H1 (cell line): ENCODE measurements around the gene MAPRE3. TPM values are rescaled to one million over a fixed set of nuclear protein-coding genes. Genes with fewer than 3 reads are reported as not detected.
A peak's percentile ranks its signal among the peaks of the same experiment; 100 is the strongest.

Experiments used
- EP300 ChIP-seq, 2 experiments: IDR thresholded peaks; 1 replicate in 1 of 2; 2 replicates in 1 of 2; pipeline ENCODE4 v1.6.1; 2011 to 2012; ENCODE audit warnings: low read depth in 2 of 2, low read length in 2 of 2, mild to moderate bottlenecking in 2 of 2, borderline replicate concordance in 1 of 2, inconsistent platforms in 1 of 2, moderate library complexity in 1 of 2
- KDM1A ChIP-seq: fragments of 200-600, 300-600 bp; sonication (generic); IDR thresholded peaks from 2 replicates; pipeline ENCODE4 v1.7.1; 2016; ENCODE audit warnings: mild to moderate bottlenecking, low read length, borderline replicate concordance
- PHF8 ChIP-seq: fragments of 200-600 bp; sonication (generic); conservative IDR thresholded peaks from 2 replicates; pipeline ENCODE4 v1.7.1; 2012; ENCODE audit warnings: low read depth, mild to moderate bottlenecking, inconsistent platforms, low read length, moderate library complexity
- RBBP5 ChIP-seq: IDR thresholded peaks from 2 replicates; pipeline ENCODE4 v1.7.1; 2012; ENCODE audit warnings: low read depth, mild to moderate bottlenecking, inconsistent platforms, low read length, moderate library complexity, borderline replicate concordance
- RNF2 ChIP-seq: fragments of 200-900, 300-1000 bp; sonication (generic); IDR thresholded peaks from 2 replicates; pipeline ENCODE4 v1.7.1; 2016; ENCODE audit warnings: borderline replicate concordance, low read depth, mild to moderate bottlenecking, antibody characterized with exemption, low read length; ENCODE audit not compliant: poor library complexity, severe bottlenecking; ENCODE audit errors: missing control alignments
- SIX5 ChIP-seq: IDR thresholded peaks from 2 replicates; pipeline ENCODE4 v1.6.1; 2011; ENCODE audit warnings: mild to moderate bottlenecking, low read depth, low read length
- polyA plus RNA-seq, 7 experiments: library from polyadenylated mRNA; depleted of rRNA in 3 of 7; stranded (reverse) in 5 of 7; unstranded in 2 of 7; fragments of >200 nt in 5 of 7; fragments of 200-250 nt in 2 of 7; gene quantifications; 1 replicate in 5 of 7; 2 replicates in 1 of 7; 4 replicates in 1 of 7; pipeline versions ENCODE4 v1.2.1 to v1.2.3, GENCODE V29; 2011 to 2013; ENCODE audit warnings: missing spikeins in 2 of 7, mixed read lengths in 2 of 7
- total RNA-seq: library from RNA; stranded (reverse); fragmentation: NEBNext Ultra II Directional; extraction: Animal tissue kit (Norgen Biotek cat#: 25700); gene quantifications from 2 replicates; pipeline ENCODE4 v1.2.1, GENCODE V29; 2021
- TF ChIP-seq, protein P1 (sequence below): fragments of 300-600 bp; sonication (generic); IDR thresholded peaks from 2 replicates; pipeline ENCODE4 v1.7.1; 2012; ENCODE audit warnings: low read length, moderate library complexity, mild to moderate bottlenecking, inconsistent platforms; ENCODE audit not compliant: insufficient replicate concordance
- TF ChIP-seq, protein P2 (sequence below): IDR thresholded peaks from 2 replicates; pipeline ENCODE4 v1.6.1; 2011; ENCODE audit warnings: low read depth, mild to moderate bottlenecking, low read length; ENCODE audit not compliant: insufficient read depth

MAPRE3 gene
- total and polyA plus RNA-seq, 2 of the 8 experiments (the other 6 are each of a cell fraction or from before 2014, with no cell fraction given), result 4.9 to 6.6 TPM

DNA sequence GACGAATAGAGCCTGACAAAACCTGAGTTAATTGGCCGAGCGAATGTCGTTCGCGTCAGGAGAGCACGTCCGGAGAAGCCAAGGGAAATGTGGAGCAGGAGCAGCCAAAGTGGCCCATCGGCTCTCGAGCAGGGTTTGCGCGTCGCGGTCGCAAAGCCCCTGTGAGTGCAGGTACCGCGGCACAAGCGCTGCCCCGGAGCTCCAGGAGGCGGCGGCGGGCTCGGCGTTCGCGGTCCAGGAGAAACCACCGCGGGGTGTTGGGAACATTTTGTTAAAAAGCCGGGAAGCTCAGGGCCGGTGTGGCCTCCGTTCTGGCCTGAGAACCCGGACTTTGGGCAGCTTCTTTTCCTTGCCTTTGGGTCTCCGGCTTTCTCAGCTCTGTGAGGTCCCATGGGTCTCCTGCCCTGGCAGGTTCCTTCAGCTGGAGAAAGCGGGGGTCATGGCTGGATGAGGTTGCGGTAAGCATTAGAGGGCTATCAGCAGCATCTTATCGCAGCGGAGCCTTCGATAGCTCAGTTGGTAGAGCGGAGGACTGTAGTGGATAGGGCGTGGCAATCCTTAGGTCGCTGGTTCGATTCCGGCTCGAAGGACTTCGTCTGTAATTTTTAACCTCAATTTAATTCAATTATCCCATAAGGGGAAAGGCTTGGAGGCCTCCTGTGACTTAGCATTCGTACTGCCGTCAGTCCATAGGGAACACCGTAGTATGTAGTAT lies 80.0 kb downstream of the MAPRE3 start (continued):
- TF ChIP-seq, protein P1, sequence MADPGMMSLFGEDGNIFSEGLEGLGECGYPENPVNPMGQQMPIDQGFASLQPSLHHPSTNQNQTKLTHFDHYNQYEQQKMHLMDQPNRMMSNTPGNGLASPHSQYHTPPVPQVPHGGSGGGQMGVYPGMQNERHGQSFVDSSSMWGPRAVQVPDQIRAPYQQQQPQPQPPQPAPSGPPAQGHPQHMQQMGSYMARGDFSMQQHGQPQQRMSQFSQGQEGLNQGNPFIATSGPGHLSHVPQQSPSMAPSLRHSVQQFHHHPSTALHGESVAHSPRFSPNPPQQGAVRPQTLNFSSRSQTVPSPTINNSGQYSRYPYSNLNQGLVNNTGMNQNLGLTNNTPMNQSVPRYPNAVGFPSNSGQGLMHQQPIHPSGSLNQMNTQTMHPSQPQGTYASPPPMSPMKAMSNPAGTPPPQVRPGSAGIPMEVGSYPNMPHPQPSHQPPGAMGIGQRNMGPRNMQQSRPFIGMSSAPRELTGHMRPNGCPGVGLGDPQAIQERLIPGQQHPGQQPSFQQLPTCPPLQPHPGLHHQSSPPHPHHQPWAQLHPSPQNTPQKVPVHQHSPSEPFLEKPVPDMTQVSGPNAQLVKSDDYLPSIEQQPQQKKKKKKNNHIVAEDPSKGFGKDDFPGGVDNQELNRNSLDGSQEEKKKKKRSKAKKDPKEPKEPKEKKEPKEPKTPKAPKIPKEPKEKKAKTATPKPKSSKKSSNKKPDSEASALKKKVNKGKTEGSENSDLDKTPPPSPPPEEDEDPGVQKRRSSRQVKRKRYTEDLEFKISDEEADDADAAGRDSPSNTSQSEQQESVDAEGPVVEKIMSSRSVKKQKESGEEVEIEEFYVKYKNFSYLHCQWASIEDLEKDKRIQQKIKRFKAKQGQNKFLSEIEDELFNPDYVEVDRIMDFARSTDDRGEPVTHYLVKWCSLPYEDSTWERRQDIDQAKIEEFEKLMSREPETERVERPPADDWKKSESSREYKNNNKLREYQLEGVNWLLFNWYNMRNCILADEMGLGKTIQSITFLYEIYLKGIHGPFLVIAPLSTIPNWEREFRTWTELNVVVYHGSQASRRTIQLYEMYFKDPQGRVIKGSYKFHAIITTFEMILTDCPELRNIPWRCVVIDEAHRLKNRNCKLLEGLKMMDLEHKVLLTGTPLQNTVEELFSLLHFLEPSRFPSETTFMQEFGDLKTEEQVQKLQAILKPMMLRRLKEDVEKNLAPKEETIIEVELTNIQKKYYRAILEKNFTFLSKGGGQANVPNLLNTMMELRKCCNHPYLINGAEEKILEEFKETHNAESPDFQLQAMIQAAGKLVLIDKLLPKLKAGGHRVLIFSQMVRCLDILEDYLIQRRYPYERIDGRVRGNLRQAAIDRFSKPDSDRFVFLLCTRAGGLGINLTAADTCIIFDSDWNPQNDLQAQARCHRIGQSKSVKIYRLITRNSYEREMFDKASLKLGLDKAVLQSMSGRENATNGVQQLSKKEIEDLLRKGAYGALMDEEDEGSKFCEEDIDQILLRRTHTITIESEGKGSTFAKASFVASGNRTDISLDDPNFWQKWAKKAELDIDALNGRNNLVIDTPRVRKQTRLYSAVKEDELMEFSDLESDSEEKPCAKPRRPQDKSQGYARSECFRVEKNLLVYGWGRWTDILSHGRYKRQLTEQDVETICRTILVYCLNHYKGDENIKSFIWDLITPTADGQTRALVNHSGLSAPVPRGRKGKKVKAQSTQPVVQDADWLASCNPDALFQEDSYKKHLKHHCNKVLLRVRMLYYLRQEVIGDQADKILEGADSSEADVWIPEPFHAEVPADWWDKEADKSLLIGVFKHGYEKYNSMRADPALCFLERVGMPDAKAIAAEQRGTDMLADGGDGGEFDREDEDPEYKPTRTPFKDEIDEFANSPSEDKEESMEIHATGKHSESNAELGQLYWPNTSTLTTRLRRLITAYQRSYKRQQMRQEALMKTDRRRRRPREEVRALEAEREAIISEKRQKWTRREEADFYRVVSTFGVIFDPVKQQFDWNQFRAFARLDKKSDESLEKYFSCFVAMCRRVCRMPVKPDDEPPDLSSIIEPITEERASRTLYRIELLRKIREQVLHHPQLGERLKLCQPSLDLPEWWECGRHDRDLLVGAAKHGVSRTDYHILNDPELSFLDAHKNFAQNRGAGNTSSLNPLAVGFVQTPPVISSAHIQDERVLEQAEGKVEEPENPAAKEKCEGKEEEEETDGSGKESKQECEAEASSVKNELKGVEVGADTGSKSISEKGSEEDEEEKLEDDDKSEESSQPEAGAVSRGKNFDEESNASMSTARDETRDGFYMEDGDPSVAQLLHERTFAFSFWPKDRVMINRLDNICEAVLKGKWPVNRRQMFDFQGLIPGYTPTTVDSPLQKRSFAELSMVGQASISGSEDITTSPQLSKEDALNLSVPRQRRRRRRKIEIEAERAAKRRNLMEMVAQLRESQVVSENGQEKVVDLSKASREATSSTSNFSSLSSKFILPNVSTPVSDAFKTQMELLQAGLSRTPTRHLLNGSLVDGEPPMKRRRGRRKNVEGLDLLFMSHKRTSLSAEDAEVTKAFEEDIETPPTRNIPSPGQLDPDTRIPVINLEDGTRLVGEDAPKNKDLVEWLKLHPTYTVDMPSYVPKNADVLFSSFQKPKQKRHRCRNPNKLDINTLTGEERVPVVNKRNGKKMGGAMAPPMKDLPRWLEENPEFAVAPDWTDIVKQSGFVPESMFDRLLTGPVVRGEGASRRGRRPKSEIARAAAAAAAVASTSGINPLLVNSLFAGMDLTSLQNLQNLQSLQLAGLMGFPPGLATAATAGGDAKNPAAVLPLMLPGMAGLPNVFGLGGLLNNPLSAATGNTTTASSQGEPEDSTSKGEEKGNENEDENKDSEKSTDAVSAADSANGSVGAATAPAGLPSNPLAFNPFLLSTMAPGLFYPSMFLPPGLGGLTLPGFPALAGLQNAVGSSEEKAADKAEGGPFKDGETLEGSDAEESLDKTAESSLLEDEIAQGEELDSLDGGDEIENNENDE, result no peak
- TF ChIP-seq, protein P2, sequence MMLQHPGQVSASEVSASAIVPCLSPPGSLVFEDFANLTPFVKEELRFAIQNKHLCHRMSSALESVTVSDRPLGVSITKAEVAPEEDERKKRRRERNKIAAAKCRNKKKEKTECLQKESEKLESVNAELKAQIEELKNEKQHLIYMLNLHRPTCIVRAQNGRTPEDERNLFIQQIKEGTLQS, result no peak
- TF ChIP-seq KDM1A (no peak), RNF2 (no peak), SIX5 (no peak), EP300 (IDR thresholded peaks at IDR 0.05; ENCODE audit: borderline replicate concordance in 1 of 2, low read depth in 2 of 2, low read length in 2 of 2) (no peak), RBBP5 (peak; percentile 100), PHF8 (no peak; the same call in 1 of the 2 replicates)
